GM10266 (cell line): ENCODE results near the gene PCNP.
"Not testable (repeated sequence)": the region's sequence is repeated elsewhere in the genome, so short reads cannot be mapped to it uniquely, and the experiment has no call there.

Source experiments
- DNase-seq: peaks from one replicate; pipeline ENCODE4 v3.0.0; 2012; ENCODE audit errors: extremely low spot score
- CTCF ChIP-seq: IDR thresholded peaks from 2 replicates; pipeline ENCODE4 v1.5.1; 2012; ENCODE audit warnings: mild to moderate bottlenecking, low read depth; ENCODE audit not compliant: control insufficient read depth, insufficient read depth; ENCODE audit errors: missing control alignments

PCNP gene

DNA sequence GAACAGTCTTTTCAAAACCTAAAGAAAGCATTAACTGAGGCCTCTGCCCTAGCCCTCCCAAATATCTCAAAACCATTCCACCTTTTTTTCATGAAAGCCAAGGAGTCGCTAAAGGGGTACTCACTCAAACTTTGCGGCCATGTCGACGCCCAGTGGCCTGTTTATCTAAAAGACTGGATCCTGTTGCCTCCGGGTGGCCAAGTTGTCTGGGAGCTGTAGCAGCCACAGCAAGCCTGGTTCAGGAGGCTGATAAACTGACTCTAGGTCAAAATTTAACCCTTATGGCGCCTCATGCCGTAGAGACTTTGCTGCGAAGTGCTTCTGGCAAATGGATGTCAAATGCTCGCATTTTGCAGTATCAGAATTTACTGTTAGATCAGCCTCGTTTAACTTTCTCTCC is 63.5 kb downstream of the PCNP start:
- TF ChIP-seq CTCF: no peak

DNA sequence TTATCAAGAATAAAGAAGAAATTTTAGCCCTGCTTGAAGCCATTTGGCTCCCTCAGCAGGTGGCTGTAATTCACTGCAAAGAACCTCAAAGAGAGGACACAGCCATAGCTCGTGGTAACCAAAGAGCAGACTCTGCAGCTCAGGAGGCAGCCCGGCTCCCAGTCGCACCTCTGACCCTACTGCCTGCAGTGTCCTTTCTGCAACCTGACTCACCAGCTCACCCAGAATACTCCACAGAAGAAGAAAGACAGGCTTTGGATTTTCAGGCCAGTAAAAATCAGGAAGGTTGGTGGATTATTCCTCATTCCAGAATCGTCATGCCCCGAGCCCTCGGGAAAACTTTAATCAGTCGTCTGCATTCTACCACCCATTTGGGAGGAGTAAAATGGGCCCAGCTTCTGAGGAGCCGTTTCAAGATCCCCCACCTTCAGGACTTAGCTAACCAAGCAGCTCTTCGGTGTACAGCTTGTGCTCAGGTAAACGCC is 64.3 kb downstream of the PCNP start:
- DNase-seq: no peak
- TF ChIP-seq CTCF: peak; percentile 14

More for the DNA sequence above, 63.5 kb downstream of the PCNP start:
- no peak for DNase-seq

- no peak for DNase-seq
- no peak for TF ChIP-seq CTCF
These were observed 65.4 kb downstream of the PCNP start for GRCh38 chr3:101639280-101639963.

GRCh38 chr3:101640256-101640655 is 66.3 kb downstream of the PCNP start:
- TF ChIP-seq CTCF: no peak
- no peak for DNase-seq

- DNase-seq: not testable (repeated sequence)
These were observed 67.6 kb downstream of the PCNP start for GRCh38 chr3:101641397-101642115.

- TF ChIP-seq CTCF: no peak
- no peak for DNase-seq
These were observed 68.5 kb downstream of the PCNP start for GRCh38 chr3:101642441-101642840.

DNA sequence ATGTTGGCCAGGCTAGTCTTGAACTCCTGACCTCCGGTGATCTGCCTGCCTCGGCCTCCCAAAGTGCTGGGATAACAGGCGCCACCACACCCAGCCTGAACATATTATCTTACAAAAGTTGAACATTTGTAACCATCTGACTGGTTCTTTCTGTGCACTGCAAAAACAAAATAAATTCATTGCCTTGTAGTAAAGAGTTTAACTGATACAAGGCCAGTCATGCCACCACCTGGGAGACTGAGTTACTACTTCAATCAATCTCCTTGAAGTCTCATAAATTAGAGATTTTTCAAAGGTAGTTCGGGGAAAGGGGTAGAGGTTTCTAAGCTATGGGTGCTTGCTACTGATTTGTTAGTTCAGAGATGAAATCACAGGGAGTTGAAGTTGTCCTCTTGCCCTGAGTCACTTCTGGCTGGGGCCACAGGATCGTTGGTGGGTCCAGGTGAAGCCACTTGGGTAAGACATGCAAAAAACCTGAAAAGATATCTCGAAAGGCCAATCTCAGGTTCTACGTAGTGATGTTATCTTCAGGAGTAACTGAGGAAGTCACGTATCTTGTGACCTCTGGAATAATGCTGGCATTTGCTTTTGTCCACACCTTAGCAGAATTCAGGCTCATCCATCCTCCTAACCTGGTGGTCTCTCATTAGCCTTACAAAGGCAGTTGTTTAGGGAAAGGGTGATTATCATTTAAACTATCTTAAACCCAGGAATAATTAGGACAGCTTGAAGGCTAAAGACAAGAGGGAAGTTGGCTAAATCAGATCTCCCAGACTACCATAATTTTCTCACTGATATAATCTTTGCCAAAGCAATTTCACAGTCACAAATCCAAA is 69.2 kb downstream of the PCNP start:
- TF ChIP-seq CTCF: no peak
- DNase-seq: no peak
